ENCODE measurements around the gene TNIP3.

DNA sequence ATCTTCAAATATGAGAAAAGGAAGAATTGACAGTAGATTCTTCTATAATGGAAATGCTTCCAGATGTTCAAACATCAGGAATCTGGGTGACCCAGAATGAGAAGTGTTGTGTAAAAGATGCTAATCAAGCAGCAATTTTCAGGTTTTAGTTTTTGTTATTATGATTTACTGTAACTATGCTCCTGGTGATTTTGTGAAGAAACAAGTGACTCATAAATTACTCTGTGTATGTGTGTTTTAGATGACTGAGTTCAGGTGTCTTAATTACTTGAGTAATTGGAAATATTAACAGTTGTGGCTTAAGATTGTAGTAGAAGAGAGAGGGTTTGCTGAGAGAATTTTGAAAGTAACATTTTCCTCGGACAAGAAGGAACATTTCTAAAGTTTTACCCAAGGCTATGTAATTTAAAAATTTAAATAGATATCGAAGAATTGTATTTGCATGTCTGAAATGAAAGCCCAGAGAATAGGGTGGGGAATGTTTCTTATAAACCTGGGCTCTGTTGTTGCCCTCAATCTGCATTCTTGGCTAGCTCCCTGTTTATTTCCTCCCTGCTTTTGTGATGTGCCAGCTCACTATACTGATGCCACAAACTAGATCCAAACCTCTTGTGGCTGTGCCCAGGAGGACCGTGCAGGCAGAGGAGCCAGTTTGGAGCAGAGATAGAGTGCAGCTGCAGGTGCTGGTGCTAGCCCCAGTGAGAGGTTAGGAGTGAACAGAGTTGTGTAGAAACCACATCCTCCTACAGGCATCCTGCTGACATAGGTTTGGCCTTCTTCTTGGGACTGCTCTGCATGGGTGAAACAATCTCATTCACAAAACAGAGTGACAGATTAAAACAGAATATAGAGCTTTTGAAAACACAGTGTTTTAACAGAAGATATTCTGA is 25.4 kb upstream of the TNIP3 start:
- TF ChIP-seq POLR2AphosphoS5 (IDR thresholded peaks at IDR 0.05), result no peak
- no peak for TF ChIP-seq EP300 (IDR thresholded peaks at IDR 0.05)
- TF ChIP-seq, protein P1, sequence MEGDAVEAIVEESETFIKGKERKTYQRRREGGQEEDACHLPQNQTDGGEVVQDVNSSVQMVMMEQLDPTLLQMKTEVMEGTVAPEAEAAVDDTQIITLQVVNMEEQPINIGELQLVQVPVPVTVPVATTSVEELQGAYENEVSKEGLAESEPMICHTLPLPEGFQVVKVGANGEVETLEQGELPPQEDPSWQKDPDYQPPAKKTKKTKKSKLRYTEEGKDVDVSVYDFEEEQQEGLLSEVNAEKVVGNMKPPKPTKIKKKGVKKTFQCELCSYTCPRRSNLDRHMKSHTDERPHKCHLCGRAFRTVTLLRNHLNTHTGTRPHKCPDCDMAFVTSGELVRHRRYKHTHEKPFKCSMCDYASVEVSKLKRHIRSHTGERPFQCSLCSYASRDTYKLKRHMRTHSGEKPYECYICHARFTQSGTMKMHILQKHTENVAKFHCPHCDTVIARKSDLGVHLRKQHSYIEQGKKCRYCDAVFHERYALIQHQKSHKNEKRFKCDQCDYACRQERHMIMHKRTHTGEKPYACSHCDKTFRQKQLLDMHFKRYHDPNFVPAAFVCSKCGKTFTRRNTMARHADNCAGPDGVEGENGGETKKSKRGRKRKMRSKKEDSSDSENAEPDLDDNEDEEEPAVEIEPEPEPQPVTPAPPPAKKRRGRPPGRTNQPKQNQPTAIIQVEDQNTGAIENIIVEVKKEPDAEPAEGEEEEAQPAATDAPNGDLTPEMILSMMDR (IDR thresholded peaks at IDR 0.05), result no peak
- no peak for TF ChIP-seq POLR2A (IDR thresholded peaks at IDR 0.05)
